Kidney glomerular epithelial cell (primary cell): Measurements from ENCODE around the gene SLC28A3.

Experiments used
- DNase-seq: peaks from one replicate; lab custom pipeline; 2025; lab: John Stamatoyannopoulos, UW

Gene SLC28A3

GRCh38 chr9:84239343-84239742 is 101.2 kb downstream of the SLC28A3 start:
- DNase-seq, result peak; percentile 44

GRCh38 chr9:84238652-84239051 is 101.9 kb downstream of the SLC28A3 start:
- no peak for DNase-seq

GRCh38 chr9:84235511-84235910 is 105.0 kb downstream of the SLC28A3 start:
- no peak for DNase-seq

GRCh38 chr9:84230355-84231145 is 110.0 kb downstream of the SLC28A3 start:
- no peak for DNase-seq

GRCh38 chr9:84229191-84229590 is 111.4 kb downstream of the SLC28A3 start:
- peak; percentile 11 for DNase-seq

- no peak for DNase-seq
Observed at GRCh38 chr9:84228130-84228720, 112.3 kb downstream of the SLC28A3 start.

- no peak for DNase-seq
Observed at GRCh38 chr9:84226126-84226525, 114.4 kb downstream of the SLC28A3 start.
